ENCODE data around the gene BATF.

The BATF gene

GRCh38 chr14:75499084-75499875 lies 23.0 kb upstream of the BATF start:
- no peak for TF ChIP-seq CTCF (IDR thresholded peaks at IDR 0.05; ENCODE audit: low read depth, low read length)
- no peak for DNase-seq (ENCODE audit: low read depth in 2 of 2)
- no peak overlapping the region for H3K4me3 ChIP-seq (replicated peaks in 1 of 2; ENCODE audit: low read depth in 2 of 2, low read length in 2 of 2)

GRCh38 chr14:75501080-75501479 lies 21.2 kb upstream of the BATF start:
- no peak for TF ChIP-seq CTCF (IDR thresholded peaks at IDR 0.05; ENCODE audit: low read depth, low read length)
- no peak overlapping the region for H3K4me3 ChIP-seq (replicated peaks in 1 of 2; ENCODE audit: low read depth in 2 of 2, low read length in 2 of 2)
- DNase-seq (ENCODE audit: low read depth in 2 of 2) = no peak

- H3K4me3 ChIP-seq (replicated peaks in 1 of 2; ENCODE audit: low read depth in 2 of 2, low read length in 2 of 2) = no peak overlapping the region
- DNase-seq (ENCODE audit: low read depth in 2 of 2) = no peak
- TF ChIP-seq CTCF (IDR thresholded peaks at IDR 0.05; ENCODE audit: low read depth, low read length) = no peak
Measured at GRCh38 chr14:75504411-75504810, 17.9 kb upstream of the BATF start.

GRCh38 chr14:75506930-75507329 lies 15.3 kb upstream of the BATF start:
- no peak for TF ChIP-seq CTCF (IDR thresholded peaks at IDR 0.05; ENCODE audit: low read depth, low read length)
- no peak for DNase-seq (ENCODE audit: low read depth in 2 of 2)
- no peak overlapping the region for H3K4me3 ChIP-seq (replicated peaks in 1 of 2; ENCODE audit: low read depth in 2 of 2, low read length in 2 of 2)

GRCh38 chr14:75510547-75510946 lies 11.7 kb upstream of the BATF start:
- TF ChIP-seq CTCF (IDR thresholded peaks at IDR 0.05; ENCODE audit: low read depth, low read length) = no peak
- no peak for DNase-seq (ENCODE audit: low read depth in 2 of 2)
- H3K4me3 ChIP-seq (replicated peaks in 1 of 2; ENCODE audit: low read depth in 2 of 2, low read length in 2 of 2) = no peak overlapping the region

GRCh38 chr14:75511201-75511600 lies 11.1 kb upstream of the BATF start:
- H3K4me3 ChIP-seq (replicated peaks in 1 of 2; ENCODE audit: low read depth in 2 of 2, low read length in 2 of 2) = no peak overlapping the region
- no peak for TF ChIP-seq CTCF (IDR thresholded peaks at IDR 0.05; ENCODE audit: low read depth, low read length)
- DNase-seq (ENCODE audit: low read depth in 2 of 2) = no peak
